ENCODE measurements around the gene MED6. TPM values are rescaled to one million over a fixed set of nuclear protein-coding genes. Genes with fewer than 3 reads are reported as not detected.

The MED6 gene
- total and polyA plus RNA-seq, 5 donors: 14.1 to 21.2 (median 20.7) TPM

DNA sequence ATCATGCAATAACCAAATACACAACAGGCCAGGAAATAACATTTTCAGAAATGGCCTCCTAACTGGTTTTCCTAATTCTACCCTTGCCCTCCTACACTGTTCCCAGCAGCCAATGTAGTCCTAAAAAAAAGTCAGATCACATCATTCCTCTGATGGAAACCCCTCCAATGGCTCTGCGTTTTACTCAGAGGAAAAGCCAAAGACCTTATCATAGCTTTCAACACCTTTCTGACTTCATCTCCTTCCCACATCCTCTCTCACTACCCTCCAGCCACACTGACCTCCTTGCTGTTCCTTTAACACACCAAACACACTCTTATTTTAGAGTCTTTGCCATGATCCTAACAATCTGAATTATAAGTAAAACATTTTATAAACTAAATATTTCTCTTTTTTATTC, 1.1 kb downstream of the MED6 start:
- ATAC-seq: no peak
- no peaks in the 10 kb centered on the region for H3K9me3 ChIP-seq (ENCODE audit: control insufficient read depth, low read length)
- H3K27ac ChIP-seq (ENCODE audit: low read length): no peak overlapping the region
- WGBS: 5% methylated on average over 1 of the region's 1 CpG
- H3K27me3 ChIP-seq (ENCODE audit: control insufficient read depth, insufficient read depth): no peaks in the 10 kb centered on the region
- no peak for DNase-seq
- peaks cover 5% of the 10 kb centered on the region for H3K4me1 ChIP-seq (ENCODE audit: control insufficient read depth, insufficient read depth, low read length)
- H3K4me3 ChIP-seq (ENCODE audit: low read length): peak overlapping the region; percentile 100
- intact Hi-C loops (cut with DNase I): no loop called here

DNA sequence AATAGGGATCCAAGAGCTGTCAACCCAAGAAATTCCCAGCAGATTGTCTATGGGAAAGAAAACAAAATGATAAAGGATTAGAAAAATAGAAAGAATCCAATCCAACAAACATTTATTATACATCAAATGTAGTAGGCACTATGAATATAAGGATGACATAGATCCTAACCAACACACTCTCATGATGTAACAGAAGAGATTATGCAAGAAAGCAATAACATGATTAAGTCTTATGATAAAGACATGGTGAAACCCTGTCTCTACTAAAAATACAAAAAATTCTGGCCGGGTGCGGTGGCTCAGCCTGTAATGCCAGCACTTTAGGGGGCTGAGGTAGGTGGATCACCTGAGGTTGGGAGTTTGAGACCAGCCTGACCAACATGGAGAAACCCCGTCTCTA, 2.7 kb downstream of the MED6 start:
- Histone ChIP-seq H3K4me3 (ENCODE audit: low read length) (no peak overlapping the region), H3K27ac (ENCODE audit: low read length) (no peak overlapping the region), H3K4me1 (ENCODE audit: control insufficient read depth, insufficient read depth, low read length) (peaks cover 5% of the 10 kb centered on the region), H3K27me3 (ENCODE audit: control insufficient read depth, insufficient read depth) (no peaks in the 10 kb centered on the region), H3K9me3 (ENCODE audit: control insufficient read depth, low read length) (no peaks in the 10 kb centered on the region)
- ATAC-seq (no peak), DNase-seq (no peak)
- intact Hi-C loops (cut with DNase I): no loop called here
- 92% methylated on average over 3 of the region's 3 CpGs for WGBS

DNA sequence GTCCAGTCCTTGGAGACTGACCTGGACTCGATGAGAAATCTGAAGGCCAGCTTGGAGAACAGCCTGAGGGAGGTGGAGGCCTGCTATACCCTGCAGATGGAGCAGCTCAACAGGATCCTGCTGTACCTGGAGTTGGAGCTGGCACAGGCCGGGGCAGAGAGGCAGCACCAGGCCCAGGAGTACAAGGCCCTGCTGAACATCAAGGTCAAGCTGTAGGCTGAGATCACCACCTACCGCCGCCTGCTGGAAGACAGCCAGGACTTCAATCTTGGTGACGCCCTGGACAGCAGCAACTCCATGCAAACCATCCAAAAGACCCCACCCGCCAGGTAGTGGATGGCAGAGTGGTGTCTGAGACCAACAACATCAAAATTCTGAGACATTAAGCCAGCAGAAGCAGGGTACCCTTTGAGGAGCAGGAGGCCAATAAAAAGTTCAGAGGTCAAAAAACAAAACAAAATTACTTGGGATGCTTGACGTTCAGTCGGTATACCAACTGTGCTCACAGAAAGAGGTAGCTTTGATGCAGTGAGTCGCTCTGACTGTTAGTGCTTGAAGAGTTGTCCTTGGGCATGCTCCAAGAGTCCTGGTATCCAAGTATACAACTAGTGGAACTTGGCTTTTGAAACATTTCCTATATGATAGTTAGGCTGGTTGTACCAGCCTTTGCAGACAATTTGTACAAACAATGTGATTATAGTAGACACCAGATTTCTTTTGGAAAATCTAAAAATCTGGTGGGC, 4.8 kb downstream of the MED6 start:
- Histone ChIP-seq H3K9me3 (ENCODE audit: control insufficient read depth, low read length) (no peaks in the 10 kb centered on the region), H3K27ac (ENCODE audit: low read length) (no peak overlapping the region), H3K4me3 (ENCODE audit: low read length) (no peak overlapping the region), H3K27me3 (ENCODE audit: control insufficient read depth, insufficient read depth) (no peaks in the 10 kb centered on the region), H3K4me1 (ENCODE audit: control insufficient read depth, insufficient read depth, low read length) (peaks cover 3% of the 10 kb centered on the region)
- WGBS: 83% methylated on average over 9 of the region's 9 CpGs
- DNase-seq: peak in 1 of 3 donors; percentile 38
- intact Hi-C loops (cut with DNase I): no loop called here
- ATAC-seq: no peak

DNA sequence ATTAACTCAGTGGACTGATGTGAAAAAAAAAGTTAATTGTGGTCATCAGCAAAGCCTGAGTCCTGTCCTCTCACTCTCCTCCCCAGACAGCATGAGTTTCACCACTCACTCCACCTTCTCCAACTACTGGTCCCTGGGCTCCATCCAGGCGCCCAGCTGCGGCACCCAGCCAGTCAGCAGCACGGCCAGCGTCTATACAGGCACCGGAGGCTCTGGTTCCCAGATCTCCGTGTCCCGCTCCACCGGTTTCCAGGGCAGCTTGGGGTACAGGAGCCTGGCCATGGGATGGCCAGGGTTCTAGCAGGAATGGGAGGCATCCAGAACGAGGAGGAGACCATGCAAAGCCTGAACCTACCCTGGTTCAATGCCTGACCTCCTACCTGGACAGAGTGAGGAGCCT, 6.0 kb downstream of the MED6 start:
- no peak overlapping the region for H3K27ac ChIP-seq (ENCODE audit: low read length)
- intact Hi-C loops (cut with DNase I): no loop called here
- WGBS: 95% methylated on average over 9 of the region's 9 CpGs
- DNase-seq (no peak), ATAC-seq (no peak)
- no peak overlapping the region for H3K4me3 ChIP-seq (ENCODE audit: low read length)
- no peaks in the 10 kb centered on the region for H3K27me3 ChIP-seq (ENCODE audit: control insufficient read depth, insufficient read depth)
- H3K4me1 ChIP-seq (ENCODE audit: control insufficient read depth, insufficient read depth, low read length): peaks cover 3% of the 10 kb centered on the region
- no peaks in the 10 kb centered on the region for H3K9me3 ChIP-seq (ENCODE audit: control insufficient read depth, low read length)

DNA sequence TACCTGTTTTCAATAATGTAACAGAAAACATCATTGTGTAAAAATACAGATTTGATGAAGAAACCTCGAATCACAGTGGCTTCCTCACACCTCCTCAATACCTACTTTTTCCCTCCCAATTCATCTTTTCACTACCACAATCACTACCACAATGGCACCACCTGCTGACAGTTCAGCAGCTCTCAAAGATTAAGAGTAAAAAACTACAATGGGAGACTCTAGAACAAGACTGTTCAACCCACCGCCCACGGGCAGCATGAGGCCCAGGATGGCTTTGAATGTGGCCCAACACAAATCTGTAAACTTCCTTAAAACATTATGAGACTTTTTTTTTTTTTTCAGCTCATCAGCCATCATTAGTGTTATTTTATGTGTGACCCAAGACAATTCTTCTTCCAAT, 15.2 kb downstream of the MED6 start:
- H3K27me3 ChIP-seq (ENCODE audit: control insufficient read depth, insufficient read depth): no peaks in the 10 kb centered on the region

DNA sequence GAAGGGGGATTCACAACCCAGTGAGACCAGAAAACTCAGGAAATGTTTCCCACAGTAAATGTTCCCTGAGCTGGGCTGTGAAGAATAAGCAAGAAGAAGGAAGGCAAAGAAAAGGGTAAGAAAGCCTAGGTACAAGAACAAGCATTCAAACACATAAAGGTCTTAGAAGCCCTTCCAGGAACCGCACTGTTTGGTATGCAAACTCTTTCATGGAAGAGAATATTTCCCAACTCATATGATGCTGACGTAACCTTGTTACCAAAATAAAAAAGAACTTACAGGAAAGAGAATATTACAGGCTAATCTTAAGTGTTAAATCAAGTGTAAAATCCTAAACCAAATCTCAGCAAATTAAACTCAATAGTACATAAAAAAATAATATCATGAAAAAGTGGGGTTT, 23.6 kb downstream of the MED6 start:
- ATAC-seq: no peak

More for the DNA sequence above, 15.2 kb downstream of the MED6 start:
- DNase-seq (no peak), ATAC-seq (no peak)
- H3K4me1 ChIP-seq (ENCODE audit: control insufficient read depth, insufficient read depth, low read length): no peaks in the 10 kb centered on the region
- 80% methylated on average over 3 of the region's 3 CpGs for WGBS
- H3K27ac ChIP-seq (ENCODE audit: low read length): no peak overlapping the region
- H3K9me3 ChIP-seq (ENCODE audit: control insufficient read depth, low read length): no peaks in the 10 kb centered on the region
- intact Hi-C loops (cut with DNase I): no loop called here
- no peak overlapping the region for H3K4me3 ChIP-seq (ENCODE audit: low read length)

DNA sequence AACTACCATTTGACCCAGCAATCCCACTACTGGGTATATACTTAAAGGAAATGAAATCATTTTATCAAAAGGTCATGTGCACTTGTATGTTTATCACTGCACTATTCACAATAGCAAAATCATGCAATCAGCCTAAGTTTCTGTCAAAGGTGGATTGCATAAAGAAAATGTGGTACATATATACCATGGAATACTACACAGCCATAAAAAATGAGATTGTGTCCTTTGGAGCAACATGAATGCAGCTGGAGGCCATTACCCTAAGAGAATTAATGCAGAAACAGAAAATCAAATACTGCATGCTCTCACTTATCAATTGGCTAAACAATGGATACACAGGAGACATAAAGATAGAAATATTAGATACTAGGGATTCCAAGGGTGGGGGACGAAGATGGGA, 27.4 kb downstream of the MED6 start:
- Histone ChIP-seq H3K9me3 (ENCODE audit: control insufficient read depth, low read length) (no peaks in the 10 kb centered on the region), H3K27ac (ENCODE audit: low read length) (no peak overlapping the region), H3K4me3 (ENCODE audit: low read length) (no peak overlapping the region), H3K27me3 (ENCODE audit: control insufficient read depth, insufficient read depth) (no peaks in the 10 kb centered on the region), H3K4me1 (ENCODE audit: control insufficient read depth, insufficient read depth, low read length) (no peaks in the 10 kb centered on the region)
- ATAC-seq (no peak), DNase-seq (no peak)
- intact Hi-C loops (cut with DNase I): no loop called here
- 96% methylated on average over 1 of the region's 1 CpG for WGBS

More for the DNA sequence above, 23.6 kb downstream of the MED6 start:
- WGBS: 94% methylated on average over 2 of the region's 2 CpGs
- intact Hi-C loops (cut with DNase I): no loop called here
- Histone ChIP-seq H3K27ac (ENCODE audit: low read length) (no peak overlapping the region), H3K4me1 (ENCODE audit: control insufficient read depth, insufficient read depth, low read length) (no peaks in the 10 kb centered on the region), H3K4me3 (ENCODE audit: low read length) (no peak overlapping the region), H3K27me3 (ENCODE audit: control insufficient read depth, insufficient read depth) (no peaks in the 10 kb centered on the region), H3K9me3 (ENCODE audit: control insufficient read depth, low read length) (no peaks in the 10 kb centered on the region)
- no peak for DNase-seq

DNA sequence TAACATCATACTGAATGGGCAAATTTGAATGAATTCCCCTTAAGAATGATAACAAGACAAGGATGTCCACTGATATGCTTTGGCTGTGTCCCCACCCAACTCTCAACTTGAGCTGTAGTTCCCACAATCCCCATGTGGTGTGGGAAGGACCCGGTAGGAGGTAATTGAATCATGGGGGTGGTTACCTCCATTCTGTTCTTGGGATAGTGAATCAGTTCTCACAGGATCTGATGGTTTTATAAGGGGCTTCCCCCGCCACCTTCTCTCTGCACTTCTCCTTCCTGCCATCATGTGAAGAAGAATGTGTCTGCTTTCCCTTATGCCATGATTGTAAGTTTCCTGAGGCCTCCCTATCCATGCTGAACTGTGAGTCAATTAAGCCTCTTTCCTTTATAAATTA, 29.3 kb downstream of the MED6 start:
- no peaks in the 10 kb centered on the region for H3K4me1 ChIP-seq (ENCODE audit: control insufficient read depth, insufficient read depth, low read length)
- H3K4me3 ChIP-seq (ENCODE audit: low read length): no peak overlapping the region
- H3K9me3 ChIP-seq (ENCODE audit: control insufficient read depth, low read length): no peaks in the 10 kb centered on the region
- no peak for DNase-seq
- intact Hi-C loops (cut with DNase I): no loop called here
- no peak for ATAC-seq
- 97% methylated on average over 2 of the region's 2 CpGs for WGBS
- no peaks in the 10 kb centered on the region for H3K27me3 ChIP-seq (ENCODE audit: control insufficient read depth, insufficient read depth)
- H3K27ac ChIP-seq (ENCODE audit: low read length): no peak overlapping the region

DNA sequence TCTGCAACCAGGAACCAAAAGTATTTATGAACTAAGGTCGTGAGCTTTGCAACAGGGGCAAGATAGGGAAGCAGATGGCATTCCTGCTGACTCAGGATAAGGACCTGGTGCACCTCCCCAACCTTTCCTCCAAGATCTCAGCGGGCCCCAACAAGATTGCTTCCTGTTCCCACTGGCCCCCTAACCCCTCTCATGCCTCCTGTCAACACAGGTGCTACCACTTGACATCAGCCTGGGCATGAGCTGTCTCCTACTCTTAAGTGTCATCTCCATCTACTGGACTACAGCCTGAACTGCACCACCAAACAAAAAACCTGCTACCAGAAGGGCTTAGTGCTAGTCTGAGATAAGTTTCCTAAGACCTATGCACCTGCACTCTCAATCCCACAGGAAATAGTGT, 32.7 kb downstream of the MED6 start:
- H3K27ac ChIP-seq (ENCODE audit: low read length): no peak overlapping the region
- peak in 1 of 2 donors; percentile 40 for ATAC-seq

DNA sequence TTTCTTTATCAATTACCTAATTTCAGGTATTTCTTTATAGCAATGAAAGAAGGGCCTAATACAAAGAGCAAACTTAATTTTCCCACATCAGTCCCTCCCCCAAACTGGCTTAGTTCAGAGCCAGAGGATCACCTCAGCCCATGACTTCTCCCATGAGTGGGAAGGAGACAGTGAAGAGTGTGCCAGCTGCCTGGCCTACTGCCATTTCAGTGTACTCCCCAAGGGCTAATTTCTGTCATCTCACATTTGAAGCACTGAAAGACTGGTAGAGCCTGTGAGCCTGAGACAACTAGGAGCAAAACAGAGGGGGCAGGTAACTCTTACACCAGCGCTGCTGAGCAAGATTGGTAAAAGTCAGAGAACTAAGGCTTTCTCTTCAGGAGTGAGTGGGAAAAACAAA, 36.6 kb downstream of the MED6 start:
- no peaks in the 10 kb centered on the region for H3K4me1 ChIP-seq (ENCODE audit: control insufficient read depth, insufficient read depth, low read length)
- peak; percentile 26 to 67 (median 67) for DNase-seq
- no peaks in the 10 kb centered on the region for H3K27me3 ChIP-seq (ENCODE audit: control insufficient read depth, insufficient read depth)
- H3K9me3 ChIP-seq (ENCODE audit: control insufficient read depth, low read length): no peaks in the 10 kb centered on the region
- peak; percentile 63 to 77 for ATAC-seq
- peak overlapping the region; percentile 44 for H3K27ac ChIP-seq (ENCODE audit: low read length)
- intact Hi-C loops (cut with DNase I): no loop called here
- WGBS: 94% methylated on average over 1 of the region's 1 CpG
- H3K4me3 ChIP-seq (ENCODE audit: low read length): no peak overlapping the region

More for the DNA sequence above, 32.7 kb downstream of the MED6 start:
- Histone ChIP-seq H3K4me1 (ENCODE audit: control insufficient read depth, insufficient read depth, low read length) (no peaks in the 10 kb centered on the region), H3K4me3 (ENCODE audit: low read length) (no peak overlapping the region), H3K27me3 (ENCODE audit: control insufficient read depth, insufficient read depth) (no peaks in the 10 kb centered on the region), H3K9me3 (ENCODE audit: control insufficient read depth, low read length) (no peaks in the 10 kb centered on the region)
- no peak for DNase-seq
- 48% methylated on average over 2 of the region's 2 CpGs for WGBS
- intact Hi-C loops (cut with DNase I): no loop called here

DNA sequence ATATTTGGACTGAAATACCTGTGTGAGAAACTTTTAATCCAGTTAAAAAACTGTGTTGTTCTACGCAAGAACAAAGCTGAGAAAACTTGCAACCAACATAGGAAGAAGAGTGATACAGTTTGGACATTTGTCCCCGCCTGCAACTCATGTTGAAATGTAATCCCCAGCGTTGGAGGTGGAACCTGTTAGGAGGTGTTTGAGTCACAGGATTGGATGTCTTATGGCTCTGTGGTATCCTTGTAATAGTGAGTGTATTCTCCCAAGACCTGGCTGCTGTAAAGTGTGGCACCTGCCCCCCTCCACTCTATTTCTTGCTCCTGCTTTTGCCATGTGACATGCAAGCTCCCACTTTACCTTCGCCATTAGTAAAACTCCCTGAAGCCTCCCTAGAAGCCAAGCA, 37.0 kb downstream of the MED6 start:
- Histone ChIP-seq H3K9me3 (ENCODE audit: control insufficient read depth, low read length) (no peaks in the 10 kb centered on the region), H3K4me3 (ENCODE audit: low read length) (no peak overlapping the region), H3K4me1 (ENCODE audit: control insufficient read depth, insufficient read depth, low read length) (no peaks in the 10 kb centered on the region), H3K27ac (ENCODE audit: low read length) (no peak overlapping the region), H3K27me3 (ENCODE audit: control insufficient read depth, insufficient read depth) (no peaks in the 10 kb centered on the region)
- intact Hi-C loops (cut with DNase I): no loop called here
- DNase-seq (no peak), ATAC-seq (no peak)
- WGBS: 96% methylated on average over 4 of the region's 4 CpGs

DNA sequence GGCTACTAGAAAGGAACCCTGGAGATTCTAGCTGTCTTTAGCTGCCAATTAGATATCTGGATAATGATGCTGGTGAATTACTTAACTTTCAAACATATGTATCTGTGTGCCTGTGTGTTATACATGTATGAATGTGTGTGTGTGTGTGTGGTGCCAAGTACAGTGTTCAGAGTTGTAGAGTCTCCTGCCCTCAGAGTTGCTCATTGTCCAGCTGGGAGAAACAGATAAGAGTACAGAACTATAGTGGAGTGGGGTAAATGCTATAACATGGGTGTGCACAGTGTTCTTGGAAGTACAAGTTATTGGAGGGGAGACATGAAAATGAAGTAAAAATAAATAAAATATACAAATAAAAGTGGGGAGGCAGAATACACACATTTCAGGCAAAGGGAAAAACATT, 42.1 kb downstream of the MED6 start:
- H3K27ac ChIP-seq (ENCODE audit: low read length): no peak overlapping the region
- intact Hi-C loops (cut with DNase I): no loop called here
- no peaks in the 10 kb centered on the region for H3K27me3 ChIP-seq (ENCODE audit: control insufficient read depth, insufficient read depth)
- no peak for ATAC-seq
- H3K9me3 ChIP-seq (ENCODE audit: control insufficient read depth, low read length): no peaks in the 10 kb centered on the region
- H3K4me1 ChIP-seq (ENCODE audit: control insufficient read depth, insufficient read depth, low read length): no peaks in the 10 kb centered on the region
- no peak for DNase-seq
- no peak overlapping the region for H3K4me3 ChIP-seq (ENCODE audit: low read length)
